Coronary artery (tissue), 2 donors: ENCODE results near the gene CERS6.

Experiments
- DNase-seq: peaks from one replicate; pipeline ENCODE4 v3.0.0-alpha.2; 2017; ENCODE audit warnings: low spot score
- H3K27ac ChIP-seq, 2 donors: fragments of 200-600 bp; sonication (generic); one replicate each; pipeline ENCODE4 v1.5.1; 2016 to 2019
- H3K4me3 ChIP-seq: fragments of 200-600 bp; sonication (generic); 2 replicates; pipeline ENCODE4 v1.5.1; 2016; ENCODE audit warnings: mild to moderate bottlenecking, moderate library complexity
- CTCF ChIP-seq: fragments of 200-600 bp; sonication (generic); IDR thresholded peaks from one replicate; pipeline ENCODE4 v1.5.1; 2019; ENCODE audit warnings: antibody characterized with exemption

CERS6 gene

GRCh38 chr2:168559187-168559586 is 103.1 kb downstream of the CERS6 start:
- Histone ChIP-seq H3K27ac (no peak overlapping the region), H3K4me3 (no peak overlapping the region)
- no peak for DNase-seq
- no peak for TF ChIP-seq CTCF

GRCh38 chr2:168560817-168561499 is 104.9 kb downstream of the CERS6 start:
- Histone ChIP-seq H3K27ac (no peak overlapping the region), H3K4me3 (no peak overlapping the region)
- TF ChIP-seq CTCF = no peak
- no peak for DNase-seq

- TF ChIP-seq CTCF = no peak
- no peak for DNase-seq
- Histone ChIP-seq H3K4me3 (no peak overlapping the region), H3K27ac (no peak overlapping the region)
Observed at GRCh38 chr2:168561991-168562390, 105.9 kb downstream of the CERS6 start.

GRCh38 chr2:168562971-168563370 is 106.9 kb downstream of the CERS6 start:
- Histone ChIP-seq H3K27ac (no peak overlapping the region), H3K4me3 (no peak overlapping the region)
- no peak for TF ChIP-seq CTCF
- DNase-seq = no peak

GRCh38 chr2:168564641-168565040 is 108.6 kb downstream of the CERS6 start:
- no peak for TF ChIP-seq CTCF
- no peak overlapping the region for H3K27ac ChIP-seq

GRCh38 chr2:168565112-168565511 is 109.0 kb downstream of the CERS6 start:
- DNase-seq = no peak
- TF ChIP-seq CTCF = no peak
- H3K4me3 ChIP-seq = no peak overlapping the region
- H3K27ac ChIP-seq = no peak overlapping the region

More at GRCh38 chr2:168564641-168565040, 108.6 kb downstream of the CERS6 start:
- no peak for DNase-seq
- H3K4me3 ChIP-seq = no peak overlapping the region

- H3K27ac ChIP-seq = no peak overlapping the region
- H3K4me3 ChIP-seq = no peak overlapping the region
- DNase-seq = no peak
- no peak for TF ChIP-seq CTCF
Observed at GRCh38 chr2:168565512-168565911, 109.4 kb downstream of the CERS6 start.
